Measurements from ENCODE around the gene KCNJ4. TPM values are rescaled to one million over a fixed set of nuclear protein-coding genes. Genes with fewer than 3 reads are reported as not detected.
"Not testable (repeated sequence)": the region's sequence is repeated elsewhere in the genome, so short reads cannot be mapped to it uniquely, and the experiment has no call there.

Gene KCNJ4
- polyA plus RNA-seq, 4 donors, result 0.06 to 2.1 TPM; not detected in 2

DNA sequence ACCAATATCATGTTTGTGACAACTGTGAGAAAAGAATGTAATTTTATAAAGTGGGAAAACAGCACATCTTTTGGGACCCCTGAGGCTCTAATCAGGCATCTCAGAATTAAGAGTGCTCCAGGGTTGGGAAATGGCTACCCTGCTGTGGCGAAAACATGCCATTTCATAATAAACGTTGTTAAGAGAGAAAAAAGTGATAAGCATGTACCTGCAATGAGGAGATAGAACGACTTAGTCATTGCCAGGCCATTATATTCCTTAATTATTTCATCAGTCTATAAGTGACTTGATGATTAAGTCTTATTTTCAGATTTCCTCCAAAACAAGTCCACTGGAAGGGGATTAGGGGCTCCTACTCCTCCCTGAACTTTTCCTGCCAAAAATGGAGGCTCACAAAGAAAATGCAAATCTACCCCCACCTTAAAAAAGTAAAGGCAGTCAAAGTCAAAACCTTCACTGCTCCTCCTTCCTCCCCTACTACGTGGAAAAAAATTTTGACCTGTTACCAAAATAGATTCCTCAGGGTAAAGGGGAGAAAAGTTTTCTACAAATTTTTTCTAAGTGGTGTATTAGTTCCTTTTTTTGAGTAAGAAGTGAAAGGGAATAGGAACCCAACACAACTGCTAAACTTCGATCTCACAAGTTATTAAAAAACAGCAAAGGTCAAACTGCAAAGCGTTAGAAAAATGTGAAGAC is 59.9 kb downstream of the KCNJ4 start:
- not testable (repeated sequence) for DNase-seq; H3K9me3 ChIP-seq (ENCODE audit: control insufficient read depth in 2 of 2, insufficient read depth in 1 of 2, low read depth in 1 of 2, low read length in 1 of 2); FAIRE-seq; H3K4me3 ChIP-seq (ENCODE audit: low read depth in 1 of 3, low read length in 3 of 3); H3K4me1 ChIP-seq (ENCODE audit: control insufficient read depth in 3 of 3, insufficient read depth in 2 of 3, low read depth in 1 of 3, low read length in 2 of 3); H3K36me3 ChIP-seq (ENCODE audit: control insufficient read depth in 3 of 3, insufficient read depth in 2 of 3, low read depth in 1 of 3, low read length in 3 of 3); H3K27me3 ChIP-seq (ENCODE audit: control insufficient read depth in 3 of 3, insufficient read depth in 3 of 3, low read length in 3 of 3)
- H3K27ac ChIP-seq (ENCODE audit: low read depth in 1 of 3, low read length in 2 of 3), result peak overlapping the region in 1 of 3 donors; percentile 38
- WGBS, 3 donors, result 20 to 41% (median 30%) methylated on average over 6 of the region's 6 CpGs

- DNase-seq; H3K4me1 ChIP-seq (ENCODE audit: control insufficient read depth in 3 of 3, insufficient read depth in 2 of 3, low read depth in 1 of 3, low read length in 2 of 3); H3K27me3 ChIP-seq (ENCODE audit: control insufficient read depth in 3 of 3, insufficient read depth in 3 of 3, low read length in 3 of 3); H3K9me3 ChIP-seq (ENCODE audit: control insufficient read depth in 2 of 2, insufficient read depth in 1 of 2, low read depth in 1 of 2, low read length in 1 of 2); FAIRE-seq; H3K27ac ChIP-seq (ENCODE audit: low read depth in 1 of 3, low read length in 2 of 3); H3K36me3 ChIP-seq (ENCODE audit: control insufficient read depth in 3 of 3, insufficient read depth in 2 of 3, low read depth in 1 of 3, low read length in 3 of 3); H3K4me3 ChIP-seq (ENCODE audit: low read depth in 1 of 3, low read length in 3 of 3): not testable (repeated sequence)
- WGBS, 3 donors, result 61 to 81% (median 79%) methylated on average over 4 of the region's 4 CpGs
Measured at GRCh38 chr22:38389428-38389818, 65.6 kb downstream of the KCNJ4 start.

DNA sequence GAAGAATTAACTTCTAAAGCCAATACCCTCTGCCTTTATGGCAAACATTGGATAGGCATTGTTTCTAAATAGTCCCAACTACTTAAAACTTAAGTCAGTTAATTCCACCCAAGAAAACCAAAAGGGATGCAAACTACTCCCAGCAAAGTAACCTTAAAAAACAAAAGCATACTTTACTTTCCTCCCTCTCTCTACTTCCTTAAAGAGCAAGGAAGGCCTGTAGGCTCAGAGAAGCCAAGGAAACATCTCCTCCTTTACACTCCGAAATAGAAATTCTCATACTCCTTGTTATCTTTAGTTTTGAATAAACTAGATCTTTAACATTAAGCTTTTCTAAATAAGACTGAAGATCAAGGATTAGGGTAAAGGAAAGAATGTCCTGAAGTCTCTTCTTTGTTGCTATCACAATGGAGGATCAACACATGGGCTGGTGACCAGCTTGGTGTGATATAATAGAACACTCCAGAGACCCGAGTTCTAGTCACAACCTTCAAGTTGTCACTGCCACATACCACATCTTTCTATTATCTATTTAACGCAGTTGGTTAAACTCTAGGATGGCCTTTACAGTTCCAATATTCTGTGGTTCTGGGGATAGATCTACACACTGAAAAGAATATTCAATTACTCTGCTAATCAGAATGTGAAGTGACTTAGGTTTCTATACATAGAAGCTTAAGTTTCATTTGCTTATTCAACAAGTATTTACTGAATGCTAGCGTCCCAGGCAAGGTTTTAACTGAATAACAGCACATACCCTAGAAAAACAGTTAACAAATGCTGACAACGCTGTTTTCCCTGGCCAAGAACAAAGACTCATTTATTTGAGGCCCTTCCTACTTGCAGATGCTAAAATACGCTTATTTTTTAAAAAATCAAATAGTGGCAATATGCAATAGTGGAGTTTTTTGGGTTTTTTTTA is 66.2 kb downstream of the KCNJ4 start:
- FAIRE-seq, result not testable (repeated sequence)

DNA sequence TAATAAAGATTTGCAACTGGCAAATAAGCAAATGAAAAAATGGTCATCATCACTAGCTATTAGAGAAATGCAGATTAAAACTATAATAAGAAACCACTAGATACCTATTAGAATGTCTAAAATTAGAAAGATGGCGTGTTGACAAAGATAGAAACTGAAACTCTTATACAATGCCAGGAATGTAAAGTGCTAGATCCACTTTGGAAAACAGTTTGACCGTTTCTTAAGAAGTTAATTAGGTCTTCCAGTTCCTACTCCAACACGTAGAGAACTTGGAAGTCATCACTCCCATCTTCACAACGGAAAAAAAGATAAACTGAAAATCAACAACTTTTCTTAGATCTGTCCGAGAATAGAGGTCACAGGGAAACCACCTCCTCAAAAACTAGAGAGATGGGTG is 68.1 kb downstream of the KCNJ4 start:
- FAIRE-seq; H3K36me3 ChIP-seq (ENCODE audit: control insufficient read depth in 3 of 3, insufficient read depth in 2 of 3, low read depth in 1 of 3, low read length in 3 of 3); H3K27ac ChIP-seq (ENCODE audit: low read depth in 1 of 3, low read length in 2 of 3); DNase-seq; H3K4me3 ChIP-seq (ENCODE audit: low read depth in 1 of 3, low read length in 3 of 3); H3K9me3 ChIP-seq (ENCODE audit: control insufficient read depth in 2 of 2, insufficient read depth in 1 of 2, low read depth in 1 of 2, low read length in 1 of 2); H3K27me3 ChIP-seq (ENCODE audit: control insufficient read depth in 3 of 3, insufficient read depth in 3 of 3, low read length in 3 of 3); H3K4me1 ChIP-seq (ENCODE audit: control insufficient read depth in 3 of 3, insufficient read depth in 2 of 3, low read depth in 1 of 3, low read length in 2 of 3): not testable (repeated sequence)
- WGBS, 3 donors, result 34 to 76% (median 53%) methylated on average over 5 of the region's 5 CpGs

More for the DNA sequence above, 66.2 kb downstream of the KCNJ4 start:
- H3K36me3 ChIP-seq (ENCODE audit: control insufficient read depth in 3 of 3, insufficient read depth in 2 of 3, low read depth in 1 of 3, low read length in 3 of 3); H3K27ac ChIP-seq (ENCODE audit: low read depth in 1 of 3, low read length in 2 of 3); H3K4me1 ChIP-seq (ENCODE audit: control insufficient read depth in 3 of 3, insufficient read depth in 2 of 3, low read depth in 1 of 3, low read length in 2 of 3); H3K9me3 ChIP-seq (ENCODE audit: control insufficient read depth in 2 of 2, insufficient read depth in 1 of 2, low read depth in 1 of 2, low read length in 1 of 2); H3K4me3 ChIP-seq (ENCODE audit: low read depth in 1 of 3, low read length in 3 of 3); DNase-seq; H3K27me3 ChIP-seq (ENCODE audit: control insufficient read depth in 3 of 3, insufficient read depth in 3 of 3, low read length in 3 of 3): not testable (repeated sequence)
- 83 to 89% (median 83%) methylated on average over 6 of the region's 6 CpGs for WGBS, 3 donors

DNA sequence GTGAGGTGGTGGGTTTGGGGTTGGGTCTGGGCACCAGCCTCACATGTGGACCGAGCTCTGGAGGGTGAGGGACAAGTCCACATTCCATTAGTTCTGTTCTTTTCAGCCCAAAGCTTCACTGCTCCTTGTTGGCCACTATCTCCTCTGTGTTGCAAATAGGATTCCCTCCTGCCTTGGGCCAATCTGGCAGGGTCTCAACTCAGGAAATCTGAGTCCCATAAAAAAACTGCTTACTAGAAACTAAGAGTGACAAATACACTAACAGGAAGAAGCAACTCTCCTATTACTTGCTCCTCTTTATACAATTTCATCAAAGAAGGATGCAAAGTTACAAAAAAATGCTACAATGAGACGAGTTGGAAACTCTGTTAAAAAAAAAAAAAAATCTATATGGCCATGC is 71.6 kb downstream of the KCNJ4 start:
- no peak for FAIRE-seq
- H3K36me3 ChIP-seq (ENCODE audit: control insufficient read depth in 3 of 3, insufficient read depth in 2 of 3, low read depth in 1 of 3, low read length in 3 of 3), result peaks cover 0 to 9% (median 0%) of the 10 kb centered on the region in 3 donors
- H3K27me3 ChIP-seq (ENCODE audit: control insufficient read depth in 3 of 3, insufficient read depth in 3 of 3, low read length in 3 of 3), result no peaks in the 10 kb centered on the region
- H3K4me3 ChIP-seq (ENCODE audit: low read depth in 1 of 3, low read length in 3 of 3), result no peak overlapping the region
- H3K9me3 ChIP-seq (ENCODE audit: control insufficient read depth in 2 of 2, insufficient read depth in 1 of 2, low read depth in 1 of 2, low read length in 1 of 2), result no peaks in the 10 kb centered on the region
- DNase-seq, result no peak
- no peaks in the 10 kb centered on the region for H3K4me1 ChIP-seq (ENCODE audit: control insufficient read depth in 3 of 3, insufficient read depth in 2 of 3, low read depth in 1 of 3, low read length in 2 of 3)
- WGBS, 3 donors, result 80 to 91% (median 89%) methylated on average over 2 of the region's 2 CpGs
- no peak overlapping the region for H3K27ac ChIP-seq (ENCODE audit: low read depth in 1 of 3, low read length in 2 of 3)

DNA sequence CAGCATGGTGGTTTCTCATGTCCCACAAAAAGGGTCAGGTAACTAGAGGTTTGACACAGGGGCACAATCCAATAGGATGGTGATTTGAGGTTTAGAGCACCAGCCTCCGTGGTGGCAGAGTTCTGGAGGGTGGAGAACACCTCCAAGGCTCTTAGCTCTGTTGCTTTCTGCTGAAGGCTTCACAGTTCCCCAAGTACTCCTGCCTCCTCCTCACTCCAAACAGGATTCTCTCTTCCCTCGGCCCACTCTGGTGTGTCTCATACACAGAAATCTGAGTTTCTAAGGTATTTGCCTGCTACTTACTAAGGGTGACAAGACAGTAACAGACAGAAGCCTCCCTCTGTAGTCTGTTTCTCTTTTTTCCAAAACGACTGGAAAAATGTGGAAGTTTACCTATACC is 73.6 kb downstream of the KCNJ4 start:
- not testable (repeated sequence) for H3K4me1 ChIP-seq (ENCODE audit: control insufficient read depth in 3 of 3, insufficient read depth in 2 of 3, low read depth in 1 of 3, low read length in 2 of 3); H3K36me3 ChIP-seq (ENCODE audit: control insufficient read depth in 3 of 3, insufficient read depth in 2 of 3, low read depth in 1 of 3, low read length in 3 of 3); H3K9me3 ChIP-seq (ENCODE audit: control insufficient read depth in 2 of 2, insufficient read depth in 1 of 2, low read depth in 1 of 2, low read length in 1 of 2); DNase-seq; FAIRE-seq; H3K27me3 ChIP-seq (ENCODE audit: control insufficient read depth in 3 of 3, insufficient read depth in 3 of 3, low read length in 3 of 3); H3K27ac ChIP-seq (ENCODE audit: low read depth in 1 of 3, low read length in 2 of 3); H3K4me3 ChIP-seq (ENCODE audit: low read depth in 1 of 3, low read length in 3 of 3)
- 69 to 73% (median 72%) methylated on average over 3 of the region's 3 CpGs for WGBS, 3 donors

Other genes with a start within 250 kb of the KCNJ4 start
- 10 to 100 TPM in 2 of 4 donors, 1 to 10 TPM in 2; 7.3 to 47.4 (median 20.3) TPM for gene TMEM184B, start 182.2 kb downstream of the KCNJ4 start, polyA plus RNA-seq
- 10 to 100 TPM; 19.0 to 92.1 (median 46.7) TPM for gene CSNK1E, start 137.8 kb downstream of the KCNJ4 start, polyA plus RNA-seq
- 10 to 100 TPM in 2 of 4 donors, 1 to 10 TPM in 2; 6.5 to 60.6 (median 10.7) TPM for gene KDELR3, start 12.9 kb upstream of the KCNJ4 start, polyA plus RNA-seq
- 100 to 1,000 TPM in 3 of 4 donors, 10 to 100 TPM in 1; 72.4 to 477 (median 104) TPM for gene DDX17, start 51.1 kb upstream of the KCNJ4 start, polyA plus RNA-seq
- gene DMC1, start 115.0 kb upstream of the KCNJ4 start, polyA plus RNA-seq, result 1 to 10 TPM in 1 of 4 donors, under 1 TPM in 1, not detected in 2; 0.70 to 2.1 TPM
- under 1 TPM in 2 of 4 donors, not detected in 2; 0.36 to 0.71 TPM for gene FAM227A, start 201.2 kb upstream of the KCNJ4 start, polyA plus RNA-seq
- 10 to 100 TPM; 17.3 to 39.4 (median 31.9) TPM for gene CBY1, start 201.4 kb upstream of the KCNJ4 start, polyA plus RNA-seq
- gene TOMM22, start 226.8 kb upstream of the KCNJ4 start, polyA plus RNA-seq, result 10 to 100 TPM; 42.5 to 82.5 (median 52.0) TPM
- gene JOSD1, start 245.7 kb upstream of the KCNJ4 start, polyA plus RNA-seq, result 10 to 100 TPM; 34.6 to 90.5 (median 56.4) TPM

All from small intestine (tissue), 7 donors.